Measurements from ENCODE around the gene RMRP.

Gene RMRP

GRCh38 chr9:35657546-35658136 lies at the start of gene RMRP:
TSS of gene RMRP (minus strand) at chr9:35658019.
- Mint-ChIP-seq H3K4me1 (ENCODE audit: low read depth) (peaks cover 61% of the 10 kb centered on the region), H3K27ac (peak within 1 kb of the TSS; percentile 100), H3K27me3 (peaks cover 4% of the 10 kb centered on the region), H3K9me3 (no peaks in the 10 kb centered on the region), H3K4me3 (peak within 1 kb of the TSS; percentile 87), H3K36me3 (ENCODE audit: low read depth) (peaks cover 37% of the 10 kb centered on the region)

DNA sequence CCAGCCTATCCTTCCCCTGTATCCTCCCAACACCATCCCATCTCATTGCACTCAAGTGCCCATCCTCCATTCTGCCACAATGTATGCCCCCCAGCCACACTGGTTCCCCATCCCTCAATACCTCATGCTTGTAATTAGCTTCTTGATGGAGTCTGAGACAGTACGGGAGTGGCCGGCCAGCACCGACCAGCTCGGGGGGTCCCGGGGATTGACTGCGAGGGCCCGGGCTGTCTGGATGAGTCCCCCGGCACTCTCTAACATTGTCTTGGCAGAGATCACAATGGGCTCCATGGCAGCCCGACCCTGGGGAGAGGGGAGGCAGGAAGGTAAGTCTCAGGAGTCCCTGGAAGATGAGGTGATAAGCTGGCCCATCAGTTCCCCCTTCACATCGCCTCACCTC lies 49.1 kb upstream of the RMRP start:
- Mint-ChIP-seq H3K4me1 (ENCODE audit: low read depth) (no peaks in the 10 kb centered on the region), H3K4me3 (no peak overlapping the region), H3K27ac (no peak overlapping the region), H3K36me3 (ENCODE audit: low read depth) (peaks cover 73% of the 10 kb centered on the region), H3K27me3 (no peaks in the 10 kb centered on the region), H3K9me3 (no peaks in the 10 kb centered on the region)

DNA sequence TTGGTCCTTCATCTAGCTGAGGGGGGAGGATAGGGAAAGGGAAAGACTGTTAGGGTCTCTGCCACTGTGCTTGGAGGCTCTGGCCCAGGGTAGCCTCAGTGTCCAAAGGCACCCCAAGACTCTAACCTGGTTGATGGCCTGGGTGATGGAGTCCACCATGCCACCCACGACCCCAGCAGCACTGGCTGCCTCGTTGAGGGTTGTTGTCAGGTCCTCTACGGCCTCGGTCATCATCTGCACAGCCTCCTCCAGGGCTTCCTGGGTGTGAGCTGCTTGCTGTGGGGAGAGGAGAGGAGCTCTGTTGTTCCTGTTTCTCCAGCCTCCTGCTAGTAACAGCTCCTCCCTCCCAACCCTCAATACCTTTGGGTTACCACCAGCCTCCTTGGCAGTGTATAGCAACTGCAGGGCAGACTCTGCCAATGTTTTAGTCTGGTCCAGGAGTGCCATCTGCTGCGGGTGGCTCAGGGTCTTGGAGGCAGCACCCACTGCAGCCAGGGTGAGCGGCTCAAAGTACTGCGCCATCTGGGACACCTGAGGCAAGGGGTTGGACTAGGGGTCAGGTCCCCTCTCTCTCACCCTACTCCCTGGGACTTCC lies 48.1 kb upstream of the RMRP start:
- no peak overlapping the region for H3K27ac Mint-ChIP-seq

DNA sequence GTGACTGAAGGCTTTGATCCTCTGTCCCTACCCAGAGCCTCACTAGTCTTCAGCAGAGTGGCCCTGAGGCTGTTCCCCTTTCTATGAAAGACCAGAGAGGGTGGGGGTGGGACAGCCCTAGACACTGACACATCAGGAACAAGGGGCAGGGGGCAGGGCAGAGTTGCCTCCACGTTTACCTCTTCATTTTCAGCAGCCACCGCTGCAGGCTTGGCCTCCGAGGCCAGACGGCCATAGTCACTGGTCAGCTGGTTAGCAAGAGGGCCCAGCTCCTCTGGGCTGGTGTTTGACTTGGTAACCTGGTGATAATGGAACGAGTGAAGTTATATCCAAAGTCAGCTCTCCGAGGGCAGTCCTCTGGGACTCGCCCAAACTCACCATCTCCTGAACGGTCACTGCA lies 47.6 kb upstream of the RMRP start:
- Mint-ChIP-seq H3K27ac (no peak overlapping the region), H3K4me3 (no peak overlapping the region), H3K9me3 (no peaks in the 10 kb centered on the region), H3K4me1 (ENCODE audit: low read depth) (no peaks in the 10 kb centered on the region), H3K36me3 (ENCODE audit: low read depth) (peaks cover 59% of the 10 kb centered on the region), H3K27me3 (no peaks in the 10 kb centered on the region)

More for the DNA sequence above, 48.1 kb upstream of the RMRP start:
- peaks cover 65% of the 10 kb centered on the region for H3K36me3 Mint-ChIP-seq (ENCODE audit: low read depth)
- no peak overlapping the region for H3K4me3 Mint-ChIP-seq
- H3K9me3 Mint-ChIP-seq: no peaks in the 10 kb centered on the region
- no peaks in the 10 kb centered on the region for H3K27me3 Mint-ChIP-seq
- H3K4me1 Mint-ChIP-seq (ENCODE audit: low read depth): no peaks in the 10 kb centered on the region

- H3K9me3 Mint-ChIP-seq: no peaks in the 10 kb centered on the region
- no peak overlapping the region for H3K27ac Mint-ChIP-seq
- no peaks in the 10 kb centered on the region for H3K27me3 Mint-ChIP-seq
- H3K36me3 Mint-ChIP-seq (ENCODE audit: low read depth): peaks cover 53% of the 10 kb centered on the region
- no peaks in the 10 kb centered on the region for H3K4me1 Mint-ChIP-seq (ENCODE audit: low read depth)
- no peak overlapping the region for H3K4me3 Mint-ChIP-seq
Measured at GRCh38 chr9:35703906-35704672, 46.3 kb upstream of the RMRP start.

DNA sequence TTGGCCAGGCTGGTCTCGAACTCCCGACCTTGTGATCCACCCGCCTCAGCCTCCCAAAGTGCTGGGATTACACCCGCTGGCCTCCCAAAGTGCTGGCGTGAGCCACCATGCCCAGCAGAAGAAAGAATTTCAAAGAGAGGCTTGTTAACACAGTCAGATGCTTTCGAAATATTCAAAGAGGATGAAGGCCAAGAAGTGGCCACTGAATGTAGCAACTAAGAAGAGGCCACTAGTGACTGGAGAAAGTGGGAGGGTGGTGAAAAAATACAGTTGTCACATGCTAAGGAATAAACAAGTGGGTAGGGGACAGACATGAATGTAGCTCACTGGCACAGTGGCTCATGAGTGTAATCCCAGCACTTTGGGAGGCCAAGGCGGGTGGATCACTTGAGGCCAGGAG lies 44.9 kb upstream of the RMRP start:
- Mint-ChIP-seq H3K4me3 (no peak overlapping the region), H3K9me3 (no peaks in the 10 kb centered on the region), H3K4me1 (ENCODE audit: low read depth) (no peaks in the 10 kb centered on the region), H3K27me3 (no peaks in the 10 kb centered on the region), H3K36me3 (ENCODE audit: low read depth) (peaks cover 50% of the 10 kb centered on the region), H3K27ac (no peak overlapping the region)

GRCh38 chr9:35700942-35701341 lies 43.1 kb upstream of the RMRP start:
- H3K9me3 Mint-ChIP-seq: no peaks in the 10 kb centered on the region
- H3K27ac Mint-ChIP-seq: no peak overlapping the region
- H3K4me1 Mint-ChIP-seq (ENCODE audit: low read depth): peaks cover 9% of the 10 kb centered on the region
- no peaks in the 10 kb centered on the region for H3K27me3 Mint-ChIP-seq
- H3K36me3 Mint-ChIP-seq (ENCODE audit: low read depth): peaks cover 51% of the 10 kb centered on the region
- no peak overlapping the region for H3K4me3 Mint-ChIP-seq

GRCh38 chr9:35700031-35700430 lies 42.2 kb upstream of the RMRP start:
- H3K9me3 Mint-ChIP-seq: no peaks in the 10 kb centered on the region
- H3K27ac Mint-ChIP-seq: no peak overlapping the region
- H3K36me3 Mint-ChIP-seq (ENCODE audit: low read depth): peaks cover 50% of the 10 kb centered on the region
- H3K27me3 Mint-ChIP-seq: no peaks in the 10 kb centered on the region
- H3K4me1 Mint-ChIP-seq (ENCODE audit: low read depth): peaks cover 9% of the 10 kb centered on the region
- no peak overlapping the region for H3K4me3 Mint-ChIP-seq

DNA sequence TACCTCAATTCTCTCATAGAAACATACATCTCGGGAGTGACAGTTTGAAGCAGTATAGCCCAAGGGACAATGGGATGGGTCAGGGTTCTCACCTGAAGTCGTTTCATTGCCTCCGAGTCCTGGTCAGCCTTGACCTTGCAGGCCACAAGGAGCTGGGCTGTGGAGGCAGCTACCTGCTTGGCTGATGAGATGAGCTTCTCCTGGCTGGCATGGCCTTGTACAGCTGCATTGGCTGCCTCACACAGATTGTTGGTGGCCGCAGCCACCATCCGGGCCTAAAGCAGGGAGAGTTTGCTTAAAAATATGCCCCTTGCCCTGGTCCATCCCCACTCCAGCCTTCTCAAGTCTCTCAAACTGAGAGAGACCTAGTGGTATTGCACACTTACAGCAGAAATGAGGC lies 40.4 kb upstream of the RMRP start:
- H3K36me3 Mint-ChIP-seq (ENCODE audit: low read depth): peaks cover 32% of the 10 kb centered on the region
- no peak overlapping the region for H3K4me3 Mint-ChIP-seq
- H3K4me1 Mint-ChIP-seq (ENCODE audit: low read depth): peaks cover 9% of the 10 kb centered on the region
- H3K27ac Mint-ChIP-seq: no peak overlapping the region
- no peaks in the 10 kb centered on the region for H3K9me3 Mint-ChIP-seq
- no peaks in the 10 kb centered on the region for H3K27me3 Mint-ChIP-seq

DNA sequence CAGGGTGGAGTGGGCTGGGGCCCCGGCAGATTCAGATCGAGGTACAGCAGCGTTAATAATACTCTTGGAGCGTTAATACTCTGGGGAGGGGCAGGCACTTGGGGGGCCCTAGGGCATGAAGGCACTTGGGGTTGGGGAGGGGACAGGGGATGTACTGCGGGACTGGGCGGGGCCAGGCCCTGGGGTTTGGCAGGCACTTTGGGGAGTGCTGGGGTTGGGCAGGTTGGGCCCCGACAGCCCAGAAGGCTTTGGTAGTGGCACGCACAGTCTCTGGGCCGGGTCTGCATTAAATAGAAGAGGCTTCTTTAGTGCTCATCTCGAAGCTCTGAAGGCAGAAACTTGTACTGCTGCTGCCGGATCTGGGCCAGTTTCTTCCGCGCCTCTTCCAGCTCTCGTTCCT lies 39.7 kb upstream of the RMRP start:
- Mint-ChIP-seq H3K27ac (no peak overlapping the region), H3K4me3 (no peak overlapping the region), H3K4me1 (ENCODE audit: low read depth) (peaks cover 9% of the 10 kb centered on the region), H3K27me3 (no peaks in the 10 kb centered on the region), H3K9me3 (no peaks in the 10 kb centered on the region), H3K36me3 (ENCODE audit: low read depth) (peaks cover 25% of the 10 kb centered on the region)

- Mint-ChIP-seq H3K9me3 (no peaks in the 10 kb centered on the region), H3K27me3 (no peaks in the 10 kb centered on the region), H3K36me3 (ENCODE audit: low read depth) (peaks cover 25% of the 10 kb centered on the region), H3K27ac (no peak overlapping the region), H3K4me1 (ENCODE audit: low read depth) (peaks cover 12% of the 10 kb centered on the region), H3K4me3 (no peak overlapping the region)
Measured at GRCh38 chr9:35696520-35697215, 38.8 kb upstream of the RMRP start.

DNA sequence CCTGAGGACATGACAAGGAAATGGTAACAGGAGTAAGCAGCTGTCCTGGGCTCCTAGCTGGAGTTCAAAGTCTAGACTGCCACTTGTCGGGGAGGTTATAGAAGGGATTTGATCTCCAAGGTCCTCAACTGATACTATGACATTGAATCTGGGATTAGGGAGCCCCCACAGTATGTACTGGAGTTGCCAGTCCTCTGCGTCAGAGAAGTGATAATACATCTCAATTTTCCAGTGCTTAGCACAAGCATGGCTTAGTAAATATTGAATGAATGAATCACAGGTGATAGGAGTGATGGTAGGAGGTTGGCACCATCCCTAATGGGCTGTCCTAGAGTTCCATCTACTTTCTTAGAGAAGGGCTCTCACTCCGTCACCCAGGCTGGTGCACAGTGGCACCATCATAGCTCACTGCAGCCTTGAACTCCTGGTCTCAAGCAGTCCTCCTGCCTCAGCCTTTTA lies 38.2 kb upstream of the RMRP start:
- H3K4me1 Mint-ChIP-seq (ENCODE audit: low read depth): peaks cover 19% of the 10 kb centered on the region
- peaks cover 25% of the 10 kb centered on the region for H3K36me3 Mint-ChIP-seq (ENCODE audit: low read depth)
- H3K27ac Mint-ChIP-seq: no peak overlapping the region
- H3K27me3 Mint-ChIP-seq: no peaks in the 10 kb centered on the region
- no peaks in the 10 kb centered on the region for H3K9me3 Mint-ChIP-seq
- no peak overlapping the region for H3K4me3 Mint-ChIP-seq

GRCh38 chr9:35691757-35692301 lies 34.0 kb upstream of the RMRP start:
- Mint-ChIP-seq H3K27me3 (no peaks in the 10 kb centered on the region), H3K4me1 (ENCODE audit: low read depth) (peaks cover 38% of the 10 kb centered on the region), H3K9me3 (no peaks in the 10 kb centered on the region), H3K4me3 (peak overlapping the region; percentile 8), H3K27ac (peak overlapping the region; percentile 81), H3K36me3 (ENCODE audit: low read depth) (peaks cover 6% of the 10 kb centered on the region)

GRCh38 chr9:35691334-35691650 lies 33.5 kb upstream of the RMRP start:
- H3K4me3 Mint-ChIP-seq: peak overlapping the region; percentile 78
- H3K36me3 Mint-ChIP-seq (ENCODE audit: low read depth): peaks cover 1% of the 10 kb centered on the region
- H3K9me3 Mint-ChIP-seq: no peaks in the 10 kb centered on the region
- H3K27me3 Mint-ChIP-seq: no peaks in the 10 kb centered on the region
- peak overlapping the region; percentile 81 for H3K27ac Mint-ChIP-seq
- H3K4me1 Mint-ChIP-seq (ENCODE audit: low read depth): peaks cover 33% of the 10 kb centered on the region
